MCF 10A (cell line): Measurements from ENCODE around the gene CRABP1. TPM values are rescaled to one million over a fixed set of nuclear protein-coding genes. Genes with fewer than 3 reads are reported as not detected.
A peak's percentile ranks its signal among the peaks of the same experiment; 100 is the strongest.

Source experiments
- BruUV-seq: library from RNA; stranded (reverse); fragments of 400-500 nt; replicated peaks from 2 replicates; lab custom pipeline; 2021; lab: Mats Ljungman, UMichigan
- CTCF ChIA-PET: fragments of 300-600 bp; sonication (Branson Sonifier 250); formaldehyde crosslinking; extraction: SDS; loops from one replicate; lab custom pipeline; 2021; ENCODE audit warnings: antibody characterized with exemption, inconsistent platforms; lab: Yijun Ruan, JAX
- POLR2A ChIA-PET: fragments of 300-600, 350-650 bp; sonication (Branson Sonifier 250); formaldehyde crosslinking; extraction: SDS; loops from one replicate; lab custom pipeline; 2020; ENCODE audit warnings: antibody characterized with exemption, inconsistent platforms; lab: Yijun Ruan, JAX
- DNase-seq: peaks from one replicate; pipeline ENCODE4 v3.0.0-alpha.2; 2018; ENCODE audit not compliant: unreplicated experiment
- H3K27ac Mint-ChIP-seq: one replicate; pipeline ENCODE4 v1.8.0; 2022; ENCODE audit warnings: mild to moderate bottlenecking, low read depth, mixed read lengths; ENCODE audit not compliant: unreplicated experiment
- H3K27me3 Mint-ChIP-seq: one replicate; pipeline ENCODE4 v1.8.0; 2022; ENCODE audit warnings: mixed read lengths; ENCODE audit not compliant: insufficient read depth, unreplicated experiment
- H3K36me3 Mint-ChIP-seq: one replicate; pipeline ENCODE4 v1.8.0; 2022; ENCODE audit warnings: mild to moderate bottlenecking, moderate library complexity, mixed read lengths; ENCODE audit not compliant: insufficient read depth, unreplicated experiment
- H3K4me1 Mint-ChIP-seq: one replicate; pipeline ENCODE4 v1.8.0; 2022; ENCODE audit warnings: mixed read lengths; ENCODE audit not compliant: insufficient read depth, unreplicated experiment
- H3K4me3 Mint-ChIP-seq: one replicate; pipeline ENCODE4 v1.8.0; 2022; ENCODE audit warnings: mild to moderate bottlenecking, moderate library complexity, mixed read lengths; ENCODE audit not compliant: unreplicated experiment
- H3K9me3 Mint-ChIP-seq: one replicate; pipeline ENCODE4 v1.8.0; 2022; ENCODE audit warnings: mixed read lengths; ENCODE audit not compliant: unreplicated experiment
- CTCF ChIP-seq: fragments of 200-600 bp; IDR thresholded peaks from one replicate; pipeline ENCODE4 v1.8.0; 2022; ENCODE audit warnings: antibody characterized with exemption, mild to moderate bottlenecking; ENCODE audit not compliant: unreplicated experiment
- intact Hi-C: fragments of 100-400 bp; cut with micrococcal nuclease; formaldehyde crosslinking; loops from 2 replicates; pipeline ENCODE4 v1.14.1; 2022
- total RNA-seq: library from RNA; stranded (reverse); gene quantifications from 2 replicates; pipeline ENCODE4 v1.2.3, GENCODE V29; 2022

CRABP1 gene
- total RNA-seq, 1 experiment from 2014 or later: not detected

GRCh38 chr15:78299101-78299930 is 40.8 kb upstream of the CRABP1 start, which contains the start of gene SKIC8:
SKIC8 (minus strand) TSS chr15:78299609; CDS start chr15:78295686, 3,923 bp downstream.
- no peak for TF ChIP-seq CTCF
- Mint-ChIP-seq H3K4me3 (peak within 1 kb of the TSS; percentile 99), H3K4me1 (peaks cover 6% of the 10 kb centered on the region), H3K9me3 (no peaks in the 10 kb centered on the region), H3K27ac (peak within 1 kb of the TSS; percentile 99), H3K27me3 (no peaks in the 10 kb centered on the region), H3K36me3 (peaks cover 32% of the 10 kb centered on the region)
- POLR2A ChIA-PET: interaction anchor here (0.5 to 3.3 kb wide), 35 partner anchors 8 to 1238 kb away, joined by 3 to 54 read pairs (median 3); partner anchors contain the start of genes CHRNA5, CIB2, IREB2 and MORF4L1
- intact Hi-C loops: no loop called here
- CTCF ChIA-PET: interaction anchor here (0.6 to 2.1 kb wide), 8 partner anchors 8 to 1563 kb away, joined by 3 to 9 read pairs (median 4); no protein-coding TSS in a partner anchor
- peak; percentile 95 for DNase-seq
- TSS peak; percentile 75 for BruUV-seq

GRCh38 chr15:78301326-78301725 is 38.8 kb upstream of the CRABP1 start:
- CTCF ChIA-PET: interaction anchor here (0.6 to 13.1 kb wide), 2 partner anchors 119 to 180 kb away, joined by 4 to 222 read pairs; no protein-coding TSS in a partner anchor

GRCh38 chr15:78301828-78302227 is 38.3 kb upstream of the CRABP1 start:
- ChIA-PET CTCF (interaction anchor here (0.6 to 13.1 kb wide), 2 partner anchors 118 to 180 kb away, joined by 4 to 222 read pairs; no protein-coding TSS in a partner anchor), POLR2A (interaction anchor here (1.2 to 2.5 kb wide), 3 partner anchors 16 to 136 kb away, joined by 3 to 22 read pairs (median 3); partner anchors contain the start of gene IREB2)
- H3K4me1 Mint-ChIP-seq: peaks cover 6% of the 10 kb centered on the region
- no peak overlapping the region for H3K27ac Mint-ChIP-seq
- H3K36me3 Mint-ChIP-seq: peaks cover 14% of the 10 kb centered on the region
- H3K9me3 Mint-ChIP-seq: no peaks in the 10 kb centered on the region
- peak overlapping the region; percentile 48 for H3K4me3 Mint-ChIP-seq
- intact Hi-C loops: no loop called here
- DNase-seq: no peak
- no peak for TF ChIP-seq CTCF
- no TSS peak for BruUV-seq
- H3K27me3 Mint-ChIP-seq: no peaks in the 10 kb centered on the region

More at GRCh38 chr15:78301326-78301725, 38.8 kb upstream of the CRABP1 start:
- Mint-ChIP-seq H3K9me3 (no peaks in the 10 kb centered on the region), H3K36me3 (peaks cover 19% of the 10 kb centered on the region), H3K4me3 (peak overlapping the region; percentile 48), H3K4me1 (peaks cover 6% of the 10 kb centered on the region), H3K27me3 (no peaks in the 10 kb centered on the region), H3K27ac (no peak overlapping the region)
- no peak for TF ChIP-seq CTCF
- no peak for DNase-seq
- POLR2A ChIA-PET: interaction anchor here (1.2 to 2.5 kb wide), 3 partner anchors 16 to 137 kb away, joined by 3 to 22 read pairs (median 3); partner anchors contain the start of gene IREB2
- intact Hi-C loops: no loop called here
- no TSS peak for BruUV-seq
